ENCODE data around the gene RTEL1.

GRCh38 chr20:63662813-63663189 is 4.7 kb downstream of the RTEL1 start:
- TF ChIP-seq CTCF (tag by site-specific recombination; IDR thresholded peaks at IDR 0.05) (no peak), ZBTB1 (tag by site-specific recombination; IDR thresholded peaks at IDR 0.05) (no peak), MYNN (tag by site-specific recombination; IDR thresholded peaks at IDR 0.05; ENCODE audit: borderline replicate concordance) (no peak), ZNF23 (tag by site-specific recombination; IDR thresholded peaks at IDR 0.05; ENCODE audit: borderline replicate concordance) (no peak), ZNF24 (tag by site-specific recombination; IDR thresholded peaks at IDR 0.05) (no peak), PRDM1 (tag by site-specific recombination; IDR thresholded peaks at IDR 0.05) (no peak), ZSCAN5A (tag by site-specific recombination; IDR thresholded peaks at IDR 0.05) (no peak), ZBTB49 (tag by site-specific recombination; IDR thresholded peaks at IDR 0.05; ENCODE audit: low read depth) (no peak), MZF1 (tag by site-specific recombination; IDR thresholded peaks at IDR 0.05; ENCODE audit: borderline replicate concordance) (no peak), ZNF157 (tag by site-specific recombination; IDR thresholded peaks at IDR 0.05) (no peak)

Measured in HEK293 (cell line).